ENCODE results near the gene SLC4A1AP. TPM values are rescaled to one million over a fixed set of nuclear protein-coding genes. Genes with fewer than 3 reads are reported as not detected.
A peak's percentile ranks its signal among the peaks of the same experiment; 100 is the strongest.

Gene SLC4A1AP
- total and polyA plus RNA-seq, 2 of the 13 experiments (the other 11 are each of a cell fraction or from before 2014, with no cell fraction given), result 15.3 to 44.6 TPM

DNA sequence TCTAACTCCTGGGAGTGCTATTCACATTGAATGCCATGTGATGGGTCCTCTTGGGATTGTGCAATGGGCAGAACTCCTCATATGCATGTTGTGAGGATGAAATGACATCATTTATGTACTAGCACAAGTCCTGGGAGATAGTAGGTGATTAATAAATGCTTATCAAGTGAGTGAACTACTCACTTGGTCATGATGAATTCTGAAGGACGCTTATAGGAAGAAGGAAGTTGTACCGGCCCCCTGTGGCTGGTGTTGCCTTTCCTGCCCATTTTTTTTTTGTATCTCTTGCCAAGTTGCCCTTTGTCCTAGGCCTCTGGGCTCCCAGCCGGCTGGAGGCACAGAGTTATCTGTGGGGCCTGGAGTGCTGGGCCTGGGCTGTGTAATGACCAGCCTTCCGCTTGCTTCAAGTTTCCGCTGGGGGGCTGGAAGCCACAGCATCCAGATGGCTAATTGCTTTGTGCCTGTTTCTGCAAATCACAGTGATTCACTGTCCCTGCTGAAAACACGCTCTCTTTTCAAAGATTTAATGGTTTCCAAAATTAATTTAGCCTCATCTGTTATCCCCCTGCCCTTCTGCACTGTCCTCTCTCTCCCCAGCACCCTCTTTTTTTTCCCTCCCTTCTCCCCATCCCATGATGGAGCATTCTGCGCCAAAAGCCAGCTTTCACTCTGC is 74.1 kb downstream of the SLC4A1AP start (continued):
- TF ChIP-seq, protein P1, sequence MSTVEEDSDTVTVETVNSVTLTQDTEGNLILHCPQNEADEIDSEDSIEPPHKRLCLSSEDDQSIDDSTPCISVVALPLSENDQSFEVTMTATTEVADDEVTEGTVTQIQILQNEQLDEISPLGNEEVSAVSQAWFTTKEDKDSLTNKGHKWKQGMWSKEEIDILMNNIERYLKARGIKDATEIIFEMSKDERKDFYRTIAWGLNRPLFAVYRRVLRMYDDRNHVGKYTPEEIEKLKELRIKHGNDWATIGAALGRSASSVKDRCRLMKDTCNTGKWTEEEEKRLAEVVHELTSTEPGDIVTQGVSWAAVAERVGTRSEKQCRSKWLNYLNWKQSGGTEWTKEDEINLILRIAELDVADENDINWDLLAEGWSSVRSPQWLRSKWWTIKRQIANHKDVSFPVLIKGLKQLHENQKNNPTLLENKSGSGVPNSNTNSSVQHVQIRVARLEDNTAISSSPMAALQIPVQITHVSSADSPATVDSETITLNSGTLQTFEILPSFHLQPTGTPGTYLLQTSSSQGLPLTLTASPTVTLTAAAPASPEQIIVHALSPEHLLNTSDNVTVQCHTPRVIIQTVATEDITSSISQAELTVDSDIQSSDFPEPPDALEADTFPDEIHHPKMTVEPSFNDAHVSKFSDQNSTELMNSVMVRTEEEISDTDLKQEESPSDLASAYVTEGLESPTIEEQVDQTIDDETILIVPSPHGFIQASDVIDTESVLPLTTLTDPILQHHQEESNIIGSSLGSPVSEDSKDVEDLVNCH (CRISPR knock-in tag; IDR thresholded peaks at IDR 0.05), result no peak
- TF ChIP-seq HOXA9 (CRISPR knock-in tag; IDR thresholded peaks at IDR 0.05; ENCODE audit: borderline replicate concordance) (no peak), HIC2 (CRISPR knock-in tag; IDR thresholded peaks at IDR 0.05; ENCODE audit: low read depth) (peak; percentile 68; the same call in 1 of the 2 replicates), ZNF367 (CRISPR knock-in tag; IDR thresholded peaks at IDR 0.05; ENCODE audit: borderline replicate concordance) (no peak), ETV6 (CRISPR knock-in tag; conservative IDR thresholded peaks at IDR 0.05) (no peak), ZNF670 (CRISPR knock-in tag; IDR thresholded peaks at IDR 0.05; ENCODE audit: borderline replicate concordance) (no peak), ZNF510 (CRISPR knock-in tag; IDR thresholded peaks at IDR 0.05; ENCODE audit: low read depth) (no peak), SOX13 (IDR thresholded peaks at IDR 0.05) (0 out of 2 replicates have a peak, but pooled peaks have one; percentile 40), SOX13 (CRISPR knock-in tag; conservative IDR thresholded peaks at IDR 0.05 in 1 of 2, IDR thresholded peaks at IDR 0.05 in 1 of 2) (peak in 1 of 2 experiments; percentile 60; a peak in 2 of 4 replicates), ZNF652 (CRISPR knock-in tag; IDR thresholded peaks at IDR 0.05; ENCODE audit: borderline replicate concordance, low read depth) (no peak), ZNF441 (CRISPR knock-in tag; IDR thresholded peaks at IDR 0.05; ENCODE audit: borderline replicate concordance) (peak; percentile 22), SRF (IDR thresholded peaks at IDR 0.05; ENCODE audit: low read depth, low read length) (no peak), KDM5A (IDR thresholded peaks at IDR 0.05; ENCODE audit: borderline replicate concordance, low read length) (no peak), ZNF570 (CRISPR knock-in tag; IDR thresholded peaks at IDR 0.05; ENCODE audit: borderline replicate concordance) (no peak), FIP1L1 (IDR thresholded peaks at IDR 0.05; ENCODE audit: borderline replicate concordance, insufficient read depth, low read depth, low read length) (no peak), PAF1 (CRISPR knock-in tag; IDR thresholded peaks at IDR 0.05) (no peak), NR2C2 (CRISPR knock-in tag; IDR thresholded peaks at IDR 0.05; ENCODE audit: borderline replicate concordance) (no peak; the same call in 1 of the 2 replicates), TSC22D2 (CRISPR knock-in tag; IDR thresholded peaks at IDR 0.05; ENCODE audit: borderline replicate concordance) (0 out of 2 replicates have a peak, but pooled peaks have one; percentile 22), TCF7L2 (IDR thresholded peaks at IDR 0.05; ENCODE audit: low read depth, low read length) (no peak), PHB2 (IDR thresholded peaks at IDR 0.05; ENCODE audit: partially characterized antibody) (no peak), HES4 (CRISPR knock-in tag; IDR thresholded peaks at IDR 0.05; ENCODE audit: borderline replicate concordance) (peak; percentile 41; the same call in 1 of the 2 replicates), ZNF17 (CRISPR knock-in tag; IDR thresholded peaks at IDR 0.05) (no peak), ZNF773 (CRISPR knock-in tag; IDR thresholded peaks at IDR 0.05; ENCODE audit: borderline replicate concordance) (no peak; the same call in 1 of the 2 replicates)

Data from HepG2 (cell line).